Measurements from ENCODE around the gene MPI.
A peak's percentile ranks its signal among the peaks of the same experiment; 100 is the strongest.

The MPI gene

DNA sequence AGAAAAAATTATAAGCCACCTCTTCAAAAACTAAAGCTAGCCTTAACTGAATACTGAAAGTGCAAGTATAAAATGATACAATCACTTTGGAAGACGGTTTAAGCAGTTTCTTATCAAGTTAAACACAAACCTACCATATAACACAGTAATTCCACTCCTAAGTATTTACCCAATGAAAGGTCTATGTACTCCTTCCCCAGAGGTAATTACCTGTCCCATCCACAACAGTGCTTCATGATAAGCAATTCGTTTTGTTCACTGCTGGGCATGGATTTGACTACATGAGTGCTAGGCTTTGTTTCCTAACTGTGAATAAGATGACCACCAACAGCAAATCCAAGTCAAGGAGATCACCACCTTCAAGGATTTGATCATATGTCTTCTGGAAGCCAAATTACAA lies 43.7 kb downstream of the MPI start:
- no peak for DNase-seq (ENCODE audit: low spot score)

- peak; percentile 46 for DNase-seq (ENCODE audit: low spot score)
Measured at GRCh38 chr15:74935193-74935592, 45.4 kb downstream of the MPI start.

GRCh38 chr15:74937272-74937589 lies 47.4 kb downstream of the MPI start:
- DNase-seq (ENCODE audit: low spot score) = no peak

GRCh38 chr15:74937590-74938371 lies 47.9 kb downstream of the MPI start, which contains the start of gene COX5A:
Gene COX5A (minus strand): TSS chr15:74938073. CDS start chr15:74938014, 59 bp downstream.
- DNase-seq (ENCODE audit: low spot score) = peak; percentile 94

DNA sequence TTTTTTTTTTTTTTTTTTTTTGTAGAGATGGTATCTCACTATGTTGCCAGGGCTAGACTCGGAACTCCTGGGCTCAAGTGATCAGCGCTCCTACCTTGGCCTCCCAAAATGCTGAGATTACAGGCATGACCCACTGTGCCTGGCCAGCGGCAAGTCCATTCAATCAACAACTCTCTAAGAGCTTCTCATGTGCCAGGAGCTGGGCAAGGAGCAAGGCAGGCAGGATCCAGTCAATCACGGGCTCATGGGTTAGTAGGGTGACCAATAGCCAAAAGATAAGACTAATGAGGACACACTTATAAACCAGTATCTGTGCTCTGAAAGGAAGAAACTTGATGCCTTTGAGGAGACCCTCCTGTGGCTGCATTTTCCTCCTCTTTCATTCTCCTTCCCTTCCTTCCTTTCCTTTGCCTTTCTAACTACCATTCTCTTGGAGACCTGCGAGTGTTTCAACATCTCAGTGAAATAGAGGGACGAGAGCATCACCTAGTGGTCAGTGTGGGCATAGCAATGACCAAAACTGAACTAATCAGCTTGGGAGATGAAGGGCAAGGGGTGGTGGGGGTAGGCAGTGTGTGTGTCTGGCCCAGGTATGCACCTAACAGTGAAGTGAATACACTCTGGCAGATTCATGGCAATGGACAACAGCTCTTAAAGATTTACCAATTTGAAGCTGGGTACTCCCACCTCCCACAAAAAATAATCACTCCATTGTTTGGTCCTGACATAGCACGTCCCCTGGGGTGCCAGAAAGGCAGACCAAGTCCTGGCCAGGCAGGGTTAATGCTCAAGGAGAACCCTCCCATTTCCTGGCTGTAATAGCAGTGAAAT lies 60.5 kb downstream of the MPI start:
- peak; percentile 82 for DNase-seq (ENCODE audit: low spot score)

DNA sequence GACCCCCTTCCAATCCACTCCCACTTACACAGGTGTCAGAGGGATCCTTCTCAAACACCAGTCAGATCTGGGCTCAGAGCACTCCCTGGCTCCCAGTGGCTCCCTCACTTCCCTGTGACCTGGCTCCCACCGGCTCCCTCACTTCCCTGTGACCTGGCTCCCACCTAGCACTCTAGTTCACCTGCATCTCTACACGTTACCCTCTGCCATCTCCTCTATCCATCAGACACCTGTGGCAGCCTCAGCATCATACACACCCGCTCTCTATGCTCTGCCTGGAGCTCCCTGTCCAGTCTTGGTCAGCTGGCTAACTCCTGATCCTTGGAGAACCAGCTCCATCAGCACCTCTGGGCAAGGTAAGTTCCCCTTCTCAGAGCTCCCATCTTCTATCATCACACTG lies 61.2 kb downstream of the MPI start:
- DNase-seq (ENCODE audit: low spot score) = no peak

Data from ecto neural progenitor cell (in vitro differentiated cells).